ENCODE results near the gene CDK14.

GRCh38 chr7:91230100-91230499 is 634.0 kb downstream of the CDK14 start:
- TF ChIP-seq TAF1 (IDR thresholded peaks at IDR 0.05; ENCODE audit: low read depth) (no peak), REST (IDR thresholded peaks at IDR 0.05; ENCODE audit: borderline replicate concordance) (no peak), POLR2AphosphoS5 (IDR thresholded peaks at IDR 0.05) (no peak), EZH2 (IDR thresholded peaks at IDR 0.05; ENCODE audit: borderline replicate concordance, insufficient read depth, low read length, poor library complexity, severe bottlenecking) (no peak)
